GM21576 (cell line): ENCODE data around the gene PROKR2.

ENCODE experiments used
- ATAC-seq: cut with Tn5 transposase; IDR thresholded peaks from one replicate; pipeline ENCODE4 v1.9.1; 2021; ENCODE audit warnings: mild to moderate bottlenecking, moderate library complexity; ENCODE audit not compliant: unreplicated experiment

Gene PROKR2

GRCh38 chr20:5316188-5317158 is at the start of gene PROKR2:
Gene PROKR2, minus strand, starts transcription at chr20:5316954. Its CDS starts 2,585 bp downstream, at chr20:5314369.
- no peak for ATAC-seq

- ATAC-seq = no peak
Observed at GRCh38 chr20:5364997-5365597, 48.3 kb upstream of the PROKR2 start.

- ATAC-seq = no peak
Observed at GRCh38 chr20:5364136-5364821, 47.5 kb upstream of the PROKR2 start.

- no peak for ATAC-seq
Observed at GRCh38 chr20:5362771-5363170, 46.0 kb upstream of the PROKR2 start.

- ATAC-seq = no peak
Observed at GRCh38 chr20:5361176-5361575, 44.4 kb upstream of the PROKR2 start.

- ATAC-seq = no peak
Observed at GRCh38 chr20:5357946-5358345, 41.2 kb upstream of the PROKR2 start.

- ATAC-seq = no peak
Observed at GRCh38 chr20:5356941-5357340, 40.2 kb upstream of the PROKR2 start.

GRCh38 chr20:5354901-5355300 is 38.1 kb upstream of the PROKR2 start:
- no peak for ATAC-seq

GRCh38 chr20:5353624-5354496 is 37.1 kb upstream of the PROKR2 start:
- no peak for ATAC-seq

- no peak for ATAC-seq
Observed at GRCh38 chr20:5349448-5349847, 32.7 kb upstream of the PROKR2 start.

GRCh38 chr20:5342021-5342420 is 25.3 kb upstream of the PROKR2 start:
- ATAC-seq = no peak

- no peak for ATAC-seq
Observed at GRCh38 chr20:5331340-5331739, 14.6 kb upstream of the PROKR2 start.

GRCh38 chr20:5328268-5328667 is 11.5 kb upstream of the PROKR2 start:
- ATAC-seq = no peak

- ATAC-seq = no peak
Observed at GRCh38 chr20:5327356-5327755, 10.6 kb upstream of the PROKR2 start.

- ATAC-seq = no peak
Observed at GRCh38 chr20:5315807-5316187, 957 bp downstream of the PROKR2 start.

GRCh38 chr20:5313916-5314315 is 2.8 kb downstream of the PROKR2 start:
- ATAC-seq = no peak

GRCh38 chr20:5312518-5312917 is 4.2 kb downstream of the PROKR2 start:
- ATAC-seq = no peak

- ATAC-seq = no peak
Observed at GRCh38 chr20:5309971-5310370, 6.8 kb downstream of the PROKR2 start.

- ATAC-seq = no peak
Observed at GRCh38 chr20:5298811-5299210, 17.9 kb downstream of the PROKR2 start.

GRCh38 chr20:5297280-5298004 is 19.3 kb downstream of the PROKR2 start:
- no peak for ATAC-seq
